Astrocyte (in vitro differentiated cells and primary cell): Measurements from ENCODE around the gene OGFOD2. TPM values are rescaled to one million over a fixed set of nuclear protein-coding genes. Genes with fewer than 3 reads are reported as not detected.
"Not testable (repeated sequence)": the region's sequence is repeated elsewhere in the genome, so short reads cannot be mapped to it uniquely, and the experiment has no call there.

Source experiments
- DNase-seq: peaks from one replicate; pipeline ENCODE4 v3.0.0-alpha.2; 2010; ENCODE audit warnings: low read depth
- FAIRE-seq: peaks from 2 replicates; lab custom pipeline; 2011; peaks lifted over from hg19 to GRCh38; lab: Jason Lieb, UNC
- H2AFZ ChIP-seq: 2 replicates; pipeline ENCODE4 v1.6.0; 2012; ENCODE audit warnings: low read depth, low read length, inconsistent platforms
- H3K27ac ChIP-seq: 2 replicates; pipeline ENCODE4 v1.5.1; 2011; ENCODE audit warnings: low read depth, low read length, inconsistent platforms
- H3K27me3 ChIP-seq: 2 replicates; pipeline ENCODE4 v1.6.0; 2011; ENCODE audit warnings: low read length, inconsistent platforms; ENCODE audit not compliant: insufficient read depth
- H3K36me3 ChIP-seq: 2 replicates; pipeline ENCODE4 v1.5.1; 2011; ENCODE audit warnings: low read length, inconsistent platforms; ENCODE audit not compliant: insufficient read depth
- H3K4me1 ChIP-seq: 2 replicates; pipeline ENCODE4 v1.5.1; 2011; ENCODE audit warnings: low read length, inconsistent platforms; ENCODE audit not compliant: insufficient read depth
- H3K4me2 ChIP-seq: 2 replicates; pipeline ENCODE4 v1.6.0; 2012; ENCODE audit warnings: low read length, inconsistent platforms
- H3K4me3 ChIP-seq: 2 replicates; pipeline ENCODE4 v1.5.1; 2011; ENCODE audit warnings: low read depth, mild to moderate bottlenecking, low read length, inconsistent platforms; ENCODE audit not compliant: insufficient read depth
- H3K79me2 ChIP-seq: 2 replicates; pipeline ENCODE4 v1.6.0; 2012; ENCODE audit warnings: mild to moderate bottlenecking, low read length, inconsistent platforms; ENCODE audit not compliant: insufficient read depth
- H3K9ac ChIP-seq: 2 replicates; pipeline ENCODE4 v1.6.0; 2012; ENCODE audit warnings: mild to moderate bottlenecking, low read length, inconsistent platforms
- H3K9me3 ChIP-seq: 2 replicates; pipeline ENCODE4 v1.5.1; 2012; ENCODE audit warnings: low read depth, mild to moderate bottlenecking, low read length, inconsistent platforms; ENCODE audit not compliant: insufficient read depth
- H4K20me1 ChIP-seq: 2 replicates; pipeline ENCODE4 v1.6.0; 2012; ENCODE audit warnings: low read length, inconsistent platforms; ENCODE audit not compliant: insufficient read depth
- H3K27ac Mint-ChIP-seq: one replicate; pipeline ENCODE4 v1.8.0; 2021; ENCODE audit warnings: mild to moderate bottlenecking, mixed read lengths; ENCODE audit not compliant: unreplicated experiment
- H3K27me3 Mint-ChIP-seq: one replicate; pipeline ENCODE4 v1.8.0; 2021; ENCODE audit warnings: low read depth, mixed read lengths; ENCODE audit not compliant: unreplicated experiment
- H3K36me3 Mint-ChIP-seq: one replicate; pipeline ENCODE4 v1.8.0; 2021; ENCODE audit warnings: low read depth, mixed read lengths; ENCODE audit not compliant: unreplicated experiment
- H3K4me1 Mint-ChIP-seq: one replicate; pipeline ENCODE4 v1.8.0; 2021; ENCODE audit warnings: low read depth, mixed read lengths; ENCODE audit not compliant: unreplicated experiment
- H3K4me3 Mint-ChIP-seq: one replicate; pipeline ENCODE4 v1.8.0; 2021; ENCODE audit warnings: mild to moderate bottlenecking, moderate library complexity, mixed read lengths; ENCODE audit not compliant: unreplicated experiment
- H3K9me3 Mint-ChIP-seq: one replicate; pipeline ENCODE4 v1.8.0; 2021; ENCODE audit warnings: mild to moderate bottlenecking, mixed read lengths; ENCODE audit not compliant: unreplicated experiment
- CTCF ChIP-seq: IDR thresholded peaks from 2 replicates; pipeline ENCODE4 v1.5.1; 2011; ENCODE audit warnings: low read depth, mild to moderate bottlenecking, inconsistent platforms, low read length, moderate library complexity; ENCODE audit not compliant: insufficient read depth
- EZH2 ChIP-seq: IDR thresholded peaks from 2 replicates; pipeline ENCODE4 v1.6.1; 2012; ENCODE audit warnings: mild to moderate bottlenecking, low read length, inconsistent platforms; ENCODE audit not compliant: insufficient read depth
- total RNA-seq: library from RNA; stranded (reverse); gene quantifications from 2 replicates; pipeline ENCODE4 v1.2.1, GENCODE V29; 2021

The OGFOD2 gene
- total RNA-seq, 1 donor from 2014 or later: 13.3 TPM

DNA sequence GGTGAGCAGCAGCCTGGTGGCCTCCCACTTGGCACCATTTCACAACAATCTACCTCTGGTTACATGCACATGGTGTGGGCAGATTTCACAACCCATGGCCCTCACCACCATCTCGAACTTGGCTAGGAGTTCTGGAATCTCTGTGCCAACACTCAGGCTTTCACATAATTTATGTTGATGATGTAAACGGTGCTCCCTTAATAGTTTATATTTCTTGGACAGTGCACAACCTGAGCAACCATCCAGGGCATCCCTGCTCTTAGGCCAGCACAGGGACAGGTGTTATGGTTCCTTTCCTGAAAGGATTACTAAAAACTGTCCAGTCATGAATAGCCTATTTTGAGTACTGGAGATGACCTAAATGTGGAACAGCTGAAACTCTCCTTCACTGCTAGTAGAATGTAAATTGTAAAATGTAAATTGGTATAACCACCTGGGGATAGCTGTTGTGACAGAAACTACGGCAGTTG is 37.4 kb upstream of the OGFOD2 start:
- Histone ChIP-seq H3K4me2 (no peak overlapping the region), H3K27me3 (no peaks in the 10 kb centered on the region), H3K27ac (no peak overlapping the region), H2AFZ (no peak overlapping the region), H3K9me3 (no peaks in the 10 kb centered on the region), H3K4me1 (peaks cover under 1% of the 10 kb centered on the region), H3K9ac (no peak overlapping the region), H3K36me3 (no peaks in the 10 kb centered on the region), H3K4me3 (no peak overlapping the region), H3K79me2 (no peaks in the 10 kb centered on the region), H4K20me1 (no peaks in the 10 kb centered on the region)
- H3K36me3 Mint-ChIP-seq: peaks cover 9% of the 10 kb centered on the region
- no peak for TF ChIP-seq CTCF
- TF ChIP-seq EZH2: no peak
- no peaks in the 10 kb centered on the region for H3K9me3 Mint-ChIP-seq
- H3K4me3 Mint-ChIP-seq: no peak overlapping the region
- FAIRE-seq (no peak), DNase-seq (no peak)
- no peaks in the 10 kb centered on the region for H3K27me3 Mint-ChIP-seq
- H3K27ac Mint-ChIP-seq: no peak overlapping the region
- no peaks in the 10 kb centered on the region for H3K4me1 Mint-ChIP-seq

- no peaks in the 10 kb centered on the region for H3K79me2 ChIP-seq
- Mint-ChIP-seq H3K36me3 (peaks cover 6% of the 10 kb centered on the region), H3K4me1 (peaks cover 3% of the 10 kb centered on the region), H3K4me3 (no peak overlapping the region), H3K27me3 (no peaks in the 10 kb centered on the region), H3K9me3 (no peaks in the 10 kb centered on the region), H3K27ac (peak overlapping the region; percentile 30)
- no peak overlapping the region for H3K9ac ChIP-seq
- DNase-seq: no peak
- no peak overlapping the region for H2AFZ ChIP-seq
- no peak overlapping the region for H3K27ac ChIP-seq
- FAIRE-seq: no peak
- no peaks in the 10 kb centered on the region for H3K9me3 ChIP-seq
- TF ChIP-seq EZH2 (no peak), CTCF (no peak)
- no peaks in the 10 kb centered on the region for H3K36me3 ChIP-seq
- peaks cover 8% of the 10 kb centered on the region for H3K4me1 ChIP-seq
- H3K27me3 ChIP-seq: no peaks in the 10 kb centered on the region
- H3K4me3 ChIP-seq: no peak overlapping the region
- no peaks in the 10 kb centered on the region for H4K20me1 ChIP-seq
- no peak overlapping the region for H3K4me2 ChIP-seq
Observed at GRCh38 chr12:122939125-122939524, 35.9 kb upstream of the OGFOD2 start.

GRCh38 chr12:122941351-122941750 is 33.7 kb upstream of the OGFOD2 start:
- not testable (repeated sequence) for H3K4me3 ChIP-seq, H3K27ac Mint-ChIP-seq, H3K4me2 ChIP-seq, H3K4me3 Mint-ChIP-seq, H3K36me3 ChIP-seq, H2AFZ ChIP-seq, DNase-seq, H3K27me3 Mint-ChIP-seq, H3K79me2 ChIP-seq, FAIRE-seq, H3K27me3 ChIP-seq, H3K9ac ChIP-seq, H3K27ac ChIP-seq, H4K20me1 ChIP-seq, H3K9me3 Mint-ChIP-seq, H3K36me3 Mint-ChIP-seq, H3K9me3 ChIP-seq
- peaks cover 25% of the 10 kb centered on the region for H3K4me1 ChIP-seq
- H3K4me1 Mint-ChIP-seq: peaks cover 11% of the 10 kb centered on the region
